Psoas muscle (tissue), 8 donors: ENCODE data around the gene MPDZ. TPM values are rescaled to one million over a fixed set of nuclear protein-coding genes. Genes with fewer than 3 reads are reported as not detected.

Source experiments
- ATAC-seq, 4 donors: fragments of 200-7000 bp; cut with Tn5 transposase; one replicate each; pipeline ENCODE4 v1.9.1; 2020; ENCODE audit warnings: moderate library complexity in 3 of 4, mild to moderate bottlenecking in 2 of 4
- DNase-seq, 2 donors: peaks; one replicate each; pipeline ENCODE4 v3.0.0-alpha.2; 2020
- H3K27ac ChIP-seq: fragments of 200-600 bp; one replicate; pipeline ENCODE4 v1.8.0; 2022
- H3K27me3 ChIP-seq, 3 donors: fragments of 200-600 bp in 1 of 3; one replicate each; pipeline versions ENCODE4 v1.6.1 to v1.8.0; 2013 to 2022; ENCODE audit warnings: low read length in 2 of 3, mild to moderate bottlenecking in 2 of 3, moderate library complexity in 1 of 3; ENCODE audit not compliant: insufficient read depth in 3 of 3
- H3K36me3 ChIP-seq, 2 donors: fragments of 200-600 bp in 1 of 2; one replicate each; pipeline versions ENCODE4 v1.6.1 to v1.8.0; 2013 to 2022; ENCODE audit warnings: low read depth in 1 of 2, mild to moderate bottlenecking in 1 of 2, moderate library complexity in 1 of 2; ENCODE audit not compliant: insufficient read depth in 1 of 2
- H3K4me1 ChIP-seq: fragments of 200-600 bp; one replicate; pipeline ENCODE4 v1.8.0; 2022
- H3K4me3 ChIP-seq: fragments of 200-600 bp; one replicate; pipeline ENCODE4 v1.8.0; 2022; ENCODE audit warnings: mild to moderate bottlenecking
- H3K9me3 ChIP-seq: fragments of 200-600 bp; one replicate; pipeline ENCODE4 v1.8.0; 2022
- WGBS, 3 donors: extraction: QIAGEN DNeasy Blood & Tissue Kit; methylation state at CpG; one replicate each; pipeline versions ENCODE4 v1.1.6 to v1.1.7; 2013; 5-methylcytosine and 5-hydroxymethylcytosine counted together
- intact Hi-C, 2 donors: fragments of 100-400 bp; cut with DNase I; formaldehyde crosslinking; loops; one replicate each; pipeline versions ENCODE4 v1.11.0 to v1.14.2; 2022
- polyA plus RNA-seq, 3 donors: library from polyadenylated mRNA; stranded (reverse); fragments of 200-250 nt; gene quantifications; one replicate each; pipeline ENCODE4 v1.2.3, GENCODE V29; 2013
- total RNA-seq, 4 donors: library from RNA; stranded (reverse); fragmentation: NEBNext Ultra II Directional in 2 of 4; extraction: Animal tissue kit (Norgen Biotek cat#: 25700) in 2 of 4; gene quantifications; one replicate each; pipeline versions ENCODE4 v1.2.1 to v1.2.4, GENCODE V29; 2021 to 2023
- TF ChIP-seq, protein P1 (sequence below): fragments of 200-600 bp; IDR thresholded peaks from one replicate; pipeline ENCODE4 v1.8.0; 2022; ENCODE audit warnings: antibody characterized with exemption
- donor health status: healthy with polysubstance abuse.
- donor health status: DM: no; HTN: no; CAD: no; lungs with moderate emphysema.
- donor health status: Bipolar disorder and iron deficiency.
- donor health status: healthy.
- donor health status: DM: yes; HTN: yes; CAD: no.
- donor health status: DM: no; HTN: no; CAD: no.
- donor health status: DM: no; HTN: no; CAD: no.
- donor health status: DM: yes; HTN: yes; CAD: no.

The MPDZ gene
- total and polyA plus RNA-seq, 7 donors, result 9.3 to 42.8 (median 23.1) TPM

DNA sequence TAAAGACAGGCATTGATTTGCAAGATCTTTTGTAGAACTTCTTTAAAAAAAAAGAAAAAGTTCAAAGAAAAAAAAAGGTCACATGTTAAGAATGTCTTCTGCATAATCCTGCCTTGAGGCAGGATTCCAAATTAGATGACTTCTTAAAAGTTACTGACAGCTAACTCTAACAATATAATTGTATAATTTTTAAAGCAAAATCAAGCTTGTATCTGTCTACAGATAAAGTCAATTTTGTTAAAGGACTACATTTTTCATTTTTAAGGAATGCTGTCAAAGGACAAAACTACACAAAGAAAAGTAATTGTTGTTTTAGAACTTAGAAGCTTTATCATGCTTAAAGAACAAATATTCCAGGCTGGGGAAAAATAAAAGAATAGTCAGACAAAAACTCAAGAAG, 57.8 kb downstream of the MPDZ start:
- intact Hi-C loops, result no loop called here
- H3K36me3 ChIP-seq, result peaks cover 2 to 64% of the 10 kb centered on the region in 2 donors
- TF ChIP-seq, protein P1, sequence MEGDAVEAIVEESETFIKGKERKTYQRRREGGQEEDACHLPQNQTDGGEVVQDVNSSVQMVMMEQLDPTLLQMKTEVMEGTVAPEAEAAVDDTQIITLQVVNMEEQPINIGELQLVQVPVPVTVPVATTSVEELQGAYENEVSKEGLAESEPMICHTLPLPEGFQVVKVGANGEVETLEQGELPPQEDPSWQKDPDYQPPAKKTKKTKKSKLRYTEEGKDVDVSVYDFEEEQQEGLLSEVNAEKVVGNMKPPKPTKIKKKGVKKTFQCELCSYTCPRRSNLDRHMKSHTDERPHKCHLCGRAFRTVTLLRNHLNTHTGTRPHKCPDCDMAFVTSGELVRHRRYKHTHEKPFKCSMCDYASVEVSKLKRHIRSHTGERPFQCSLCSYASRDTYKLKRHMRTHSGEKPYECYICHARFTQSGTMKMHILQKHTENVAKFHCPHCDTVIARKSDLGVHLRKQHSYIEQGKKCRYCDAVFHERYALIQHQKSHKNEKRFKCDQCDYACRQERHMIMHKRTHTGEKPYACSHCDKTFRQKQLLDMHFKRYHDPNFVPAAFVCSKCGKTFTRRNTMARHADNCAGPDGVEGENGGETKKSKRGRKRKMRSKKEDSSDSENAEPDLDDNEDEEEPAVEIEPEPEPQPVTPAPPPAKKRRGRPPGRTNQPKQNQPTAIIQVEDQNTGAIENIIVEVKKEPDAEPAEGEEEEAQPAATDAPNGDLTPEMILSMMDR, result no peak
- H3K4me1 ChIP-seq, result no peaks in the 10 kb centered on the region
- no peak overlapping the region for H3K27ac ChIP-seq
- DNase-seq (no peak), ATAC-seq (no peak)
- H3K4me3 ChIP-seq, result no peak overlapping the region
- H3K27me3 ChIP-seq, result no peaks in the 10 kb centered on the region
- H3K9me3 ChIP-seq, result no peaks in the 10 kb centered on the region

DNA sequence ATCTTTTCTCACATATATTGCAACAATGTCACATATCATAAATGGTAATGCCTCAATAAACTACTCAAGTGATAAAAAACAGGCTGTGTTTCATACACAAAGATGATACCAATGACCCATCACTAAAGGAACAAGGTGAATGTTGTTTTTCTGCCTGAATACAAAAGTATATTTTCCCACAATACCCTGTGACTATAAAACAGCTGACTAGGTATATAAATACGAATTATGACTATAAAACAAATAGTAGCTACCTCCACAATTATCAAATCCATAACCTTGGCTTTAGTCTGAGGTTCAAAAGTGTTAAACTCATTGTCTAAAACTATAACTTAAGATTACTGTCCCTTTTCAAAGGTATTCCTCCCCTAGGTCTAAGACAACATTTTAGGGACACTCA, 58.7 kb downstream of the MPDZ start:
- no peaks in the 10 kb centered on the region for H3K27me3 ChIP-seq
- H3K27ac ChIP-seq, result no peak overlapping the region
- no peak for ATAC-seq
- no peaks in the 10 kb centered on the region for H3K4me1 ChIP-seq
- intact Hi-C loops, result no loop called here
- TF ChIP-seq, protein P1, result no peak
- no peaks in the 10 kb centered on the region for H3K9me3 ChIP-seq
- DNase-seq, result no peak
- H3K4me3 ChIP-seq, result no peak overlapping the region
- peaks cover 2 to 73% of the 10 kb centered on the region in 2 donors for H3K36me3 ChIP-seq
- 90 to 100% (median 98%) methylated on average over 1 of the region's 1 CpG for WGBS, 3 donors

DNA sequence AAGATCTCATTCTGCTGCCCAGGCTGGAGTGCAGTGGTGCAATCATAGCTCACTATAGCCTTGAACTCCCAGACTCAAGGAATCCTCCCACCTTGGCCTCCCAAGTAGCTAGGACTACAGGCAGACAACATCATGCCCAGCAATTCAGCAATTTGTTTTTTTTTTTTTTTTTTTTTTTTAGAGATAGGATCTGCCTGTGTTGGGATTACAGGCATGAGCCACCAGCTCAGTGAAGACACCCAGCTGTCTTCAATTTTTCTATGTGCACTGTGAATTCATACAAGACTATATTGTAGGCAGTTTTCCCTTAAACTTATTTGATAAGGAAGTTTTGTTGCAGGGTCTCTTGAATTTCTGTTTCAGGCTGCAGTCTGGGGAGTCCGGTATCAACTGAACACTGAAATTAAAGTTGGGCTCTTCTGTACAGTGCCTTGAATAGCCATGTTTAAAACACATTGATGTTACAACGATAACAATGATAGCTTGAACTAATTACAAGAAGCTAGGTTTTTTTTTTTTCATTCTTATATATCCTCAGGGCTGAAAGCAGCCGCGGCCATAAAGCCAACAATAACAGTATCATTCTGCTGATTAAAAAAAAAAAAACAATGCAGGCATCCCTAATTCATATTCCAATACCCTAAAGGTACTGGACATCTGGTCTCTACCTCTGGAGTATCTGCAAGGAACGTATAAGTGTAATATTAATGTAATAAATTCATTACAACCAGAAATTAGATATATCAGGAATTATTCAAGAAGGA, 63.5 kb downstream of the MPDZ start:
- no peaks in the 10 kb centered on the region for H3K27me3 ChIP-seq
- no peak overlapping the region for H3K4me3 ChIP-seq
- no peak overlapping the region for H3K27ac ChIP-seq
- H3K9me3 ChIP-seq, result no peaks in the 10 kb centered on the region
- TF ChIP-seq, protein P1, result no peak
- ATAC-seq (no peak), DNase-seq (no peak)
- intact Hi-C loops, result no loop called here
- H3K36me3 ChIP-seq, result peaks cover 0 to 68% of the 10 kb centered on the region in 2 donors
- WGBS, 3 donors, result 85 to 91% (median 87%) methylated on average over 5 of the region's 5 CpGs
- H3K4me1 ChIP-seq, result no peaks in the 10 kb centered on the region

DNA sequence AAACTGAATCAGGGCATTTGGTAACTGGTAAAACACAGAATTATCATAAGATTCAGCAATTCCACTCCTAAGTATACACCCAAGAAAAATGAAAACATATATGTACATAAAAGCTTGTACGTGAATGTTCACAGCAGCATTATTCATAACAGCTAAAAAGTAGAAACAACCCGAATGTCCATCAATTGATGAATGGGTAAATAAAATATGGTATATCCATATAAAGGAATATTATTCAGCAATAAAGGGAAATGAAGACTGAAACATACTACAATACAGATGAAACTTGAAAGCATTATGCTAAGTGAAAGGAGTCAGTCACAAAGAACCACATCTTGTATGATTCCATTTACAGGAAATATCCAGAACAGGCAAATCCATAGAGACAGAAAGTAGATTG, 65.5 kb downstream of the MPDZ start:
- Histone ChIP-seq H3K9me3 (no peaks in the 10 kb centered on the region), H3K36me3 (peaks cover 0 to 48% of the 10 kb centered on the region in 2 donors), H3K27me3 (no peaks in the 10 kb centered on the region), H3K27ac (no peak overlapping the region), H3K4me3 (no peak overlapping the region), H3K4me1 (no peaks in the 10 kb centered on the region)
- WGBS, 3 donors, result 96 to 100% (median 96%) methylated on average over 2 of the region's 2 CpGs
- intact Hi-C loops, result no loop called here
- no peak for ATAC-seq
- TF ChIP-seq, protein P1, result no peak
- DNase-seq, result no peak

DNA sequence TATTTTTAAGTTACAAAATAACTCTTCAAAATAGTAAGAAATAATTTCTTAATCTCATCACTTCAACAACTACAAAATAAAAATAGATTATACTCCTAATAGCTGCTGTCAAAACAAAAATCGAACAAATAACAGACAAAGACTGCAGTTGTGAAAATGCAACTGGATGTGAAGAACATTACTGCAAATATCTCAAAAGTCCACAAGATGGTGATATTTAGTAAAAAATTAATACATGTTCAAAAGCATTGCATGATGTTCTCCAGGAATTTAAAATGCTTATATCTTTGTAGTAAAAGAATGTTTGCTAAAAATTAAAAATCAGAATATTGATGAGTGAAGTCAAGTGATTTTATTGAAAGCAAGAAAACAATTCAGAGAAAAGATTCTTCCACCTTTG, 66.2 kb downstream of the MPDZ start:
- no peaks in the 10 kb centered on the region for H3K4me1 ChIP-seq
- DNase-seq, result no peak
- ATAC-seq, result no peak
- no peak overlapping the region for H3K27ac ChIP-seq
- H3K27me3 ChIP-seq, result no peaks in the 10 kb centered on the region
- TF ChIP-seq, protein P1, result peak; percentile 34
- intact Hi-C loops, result no loop called here
- no peaks in the 10 kb centered on the region for H3K9me3 ChIP-seq
- H3K36me3 ChIP-seq, result peaks cover 0 to 42% of the 10 kb centered on the region in 2 donors
- no peak overlapping the region for H3K4me3 ChIP-seq
- 94 to 98% (median 96%) methylated on average over 1 of the region's 1 CpG for WGBS, 3 donors
